ENCODE data around the gene EPHB1.

DNA sequence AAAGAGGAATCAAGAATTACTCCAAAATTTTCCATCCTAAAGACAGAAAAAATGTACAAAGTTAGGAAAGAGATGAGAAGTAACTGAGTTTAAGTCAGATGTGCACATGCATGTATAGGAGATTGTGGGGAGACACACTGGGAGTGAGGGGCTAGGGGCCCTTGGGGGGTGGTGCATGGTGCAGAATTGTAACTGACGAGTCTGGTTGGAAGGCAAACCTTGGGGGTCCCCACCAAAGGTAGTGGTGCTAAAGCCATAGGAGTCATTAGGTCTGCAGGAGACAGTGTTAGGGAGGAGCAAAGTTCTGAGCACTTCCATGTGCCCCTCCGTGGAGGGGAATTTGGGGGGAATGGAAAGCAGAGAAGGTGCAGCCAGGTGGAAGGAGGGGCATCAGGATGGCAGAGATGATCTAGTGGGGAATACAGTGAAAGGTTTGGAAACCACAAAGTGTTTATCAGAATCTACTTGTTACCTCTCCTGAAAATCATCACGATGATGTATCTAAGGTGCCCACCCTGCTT lies 37.5 kb upstream of the EPHB1 start:
- TF ChIP-seq YY1 (IDR thresholded peaks at IDR 0.05) (no peak), NR2F2 (IDR thresholded peaks at IDR 0.05) (no peak), EGR1 (IDR thresholded peaks at IDR 0.05; ENCODE audit: low read depth in 2 of 2) (no peak), HNF4G (IDR thresholded peaks at IDR 0.05) (no peak), REST (IDR thresholded peaks at IDR 0.05) (no peak), ZBTB33 (IDR thresholded peaks at IDR 0.05) (no peak), ATF3 (IDR thresholded peaks at IDR 0.05) (no peak)
- TF ChIP-seq, protein P1, sequence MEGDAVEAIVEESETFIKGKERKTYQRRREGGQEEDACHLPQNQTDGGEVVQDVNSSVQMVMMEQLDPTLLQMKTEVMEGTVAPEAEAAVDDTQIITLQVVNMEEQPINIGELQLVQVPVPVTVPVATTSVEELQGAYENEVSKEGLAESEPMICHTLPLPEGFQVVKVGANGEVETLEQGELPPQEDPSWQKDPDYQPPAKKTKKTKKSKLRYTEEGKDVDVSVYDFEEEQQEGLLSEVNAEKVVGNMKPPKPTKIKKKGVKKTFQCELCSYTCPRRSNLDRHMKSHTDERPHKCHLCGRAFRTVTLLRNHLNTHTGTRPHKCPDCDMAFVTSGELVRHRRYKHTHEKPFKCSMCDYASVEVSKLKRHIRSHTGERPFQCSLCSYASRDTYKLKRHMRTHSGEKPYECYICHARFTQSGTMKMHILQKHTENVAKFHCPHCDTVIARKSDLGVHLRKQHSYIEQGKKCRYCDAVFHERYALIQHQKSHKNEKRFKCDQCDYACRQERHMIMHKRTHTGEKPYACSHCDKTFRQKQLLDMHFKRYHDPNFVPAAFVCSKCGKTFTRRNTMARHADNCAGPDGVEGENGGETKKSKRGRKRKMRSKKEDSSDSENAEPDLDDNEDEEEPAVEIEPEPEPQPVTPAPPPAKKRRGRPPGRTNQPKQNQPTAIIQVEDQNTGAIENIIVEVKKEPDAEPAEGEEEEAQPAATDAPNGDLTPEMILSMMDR (IDR thresholded peaks at IDR 0.05; ENCODE audit: low read depth, low read length, missing input control) = no peak
- TF ChIP-seq, protein P2, sequence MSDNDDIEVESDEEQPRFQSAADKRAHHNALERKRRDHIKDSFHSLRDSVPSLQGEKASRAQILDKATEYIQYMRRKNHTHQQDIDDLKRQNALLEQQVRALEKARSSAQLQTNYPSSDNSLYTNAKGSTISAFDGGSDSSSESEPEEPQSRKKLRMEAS (IDR thresholded peaks at IDR 0.05) = no peak
